Measurements from ENCODE around the gene STMN1. TPM values are rescaled to one million over a fixed set of nuclear protein-coding genes. Genes with fewer than 3 reads are reported as not detected.

Gene STMN1
- total and polyA plus RNA-seq, 2 of the 8 experiments (the other 6 are each of a cell fraction or from before 2014, with no cell fraction given): 116 to 564 TPM

DNA sequence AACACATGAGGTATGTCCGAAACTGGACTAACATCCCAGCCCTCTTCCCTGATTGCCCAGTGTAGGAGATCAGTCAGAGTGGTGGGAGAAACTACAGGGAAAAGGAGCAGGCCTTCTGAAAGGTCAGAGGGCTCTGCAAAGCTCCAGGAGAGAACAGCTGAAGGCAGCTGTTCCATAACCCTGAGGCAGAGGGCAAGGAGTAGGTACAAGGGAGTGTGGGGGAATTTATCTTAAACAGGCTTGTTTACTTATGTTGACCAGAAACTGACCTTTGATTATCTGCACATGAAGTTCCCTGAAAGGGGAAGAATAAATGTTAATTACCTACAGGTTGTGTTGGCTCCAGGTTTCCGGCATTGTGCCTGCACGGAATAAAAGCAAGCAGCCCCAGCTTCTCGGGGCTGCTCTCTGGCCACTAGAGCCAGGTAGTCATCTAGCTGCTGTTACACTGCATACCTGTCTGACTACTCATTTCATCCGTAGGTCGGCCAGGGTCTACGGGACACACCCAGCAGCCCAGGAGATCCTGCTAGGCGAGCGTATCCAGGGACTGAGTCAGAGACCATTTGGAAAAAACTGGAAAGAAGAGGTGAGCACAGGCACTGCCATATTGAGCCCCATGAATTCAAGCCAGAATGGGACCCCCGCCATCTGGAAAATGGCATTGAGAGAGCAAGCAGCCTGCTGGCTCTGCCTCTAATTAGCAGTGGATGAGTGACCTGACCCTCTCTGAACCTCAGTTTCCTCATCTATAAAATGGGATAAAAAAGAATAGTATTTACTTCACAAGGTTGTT lies 15.8 kb downstream of the STMN1 start:
- Histone ChIP-seq H3K4me1 (replicated peaks in 1 of 4; ENCODE audit: control insufficient read depth in 3 of 4, insufficient read depth in 4 of 4, low read length in 3 of 4) (peaks cover 0 to 18% (median 10%) of the 10 kb centered on the region in 4 experiments; a peak in 6 of 7 replicates), H3K9me3 (ENCODE audit: insufficient read depth in 2 of 2, low read depth in 1 of 2, low read length in 1 of 2) (no peaks in the 10 kb centered on the region), H2BK12ac (ENCODE audit: low read depth, low read length) (0 out of 2 replicates have a peak overlapping the region, but pooled peaks have one; percentile 35), H3K27ac (ENCODE audit: low read depth, low read length) (no peak overlapping the region), H3K23me2 (ENCODE audit: low read depth, low read length) (no peaks in the 10 kb centered on the region), H3K4me3 (ENCODE audit: extremely low read depth in 1 of 4, insufficient read depth in 2 of 4, low read depth in 3 of 4, low read length in 4 of 4) (no peak overlapping the region), H3K23ac (ENCODE audit: insufficient read length) (no peak overlapping the region), H3K79me1 (ENCODE audit: low read depth, low read length) (no peaks in the 10 kb centered on the region), H3K36me3 (ENCODE audit: control insufficient read depth in 2 of 4, insufficient read depth in 4 of 4, low read length in 3 of 4) (no peaks in the 10 kb centered on the region), H3K14ac (ENCODE audit: insufficient read length) (no peak overlapping the region), H3K56ac (replicated peaks; ENCODE audit: insufficient read length, low read depth, low read length) (no peak overlapping the region), H3K27me3 (replicated peaks in 1 of 4; ENCODE audit: control insufficient read depth in 3 of 4, extremely low read depth in 1 of 4, insufficient read depth in 3 of 4, low read length in 3 of 4) (no peaks in the 10 kb centered on the region), H3K18ac (ENCODE audit: extremely low read depth, low read length) (no peak overlapping the region), H4K20me1 (replicated peaks in 1 of 2; ENCODE audit: control insufficient read depth in 1 of 2, insufficient read depth in 2 of 2, low read length in 2 of 2) (no peaks in the 10 kb centered on the region), H2BK20ac (ENCODE audit: low read length) (no peak overlapping the region), H2AFZ (ENCODE audit: low read length) (no peak overlapping the region), H4K8ac (ENCODE audit: extremely low read depth, insufficient read depth, low read length) (no peak overlapping the region), H2BK5ac (ENCODE audit: low read depth, low read length) (peak overlapping the region; percentile 32; the same call in 1 of the 2 replicates), H2BK120ac (replicated peaks; ENCODE audit: low read depth, low read length) (no peak overlapping the region), H3K9ac (replicated peaks in 1 of 4; ENCODE audit: extremely low read depth in 1 of 4, low read depth in 3 of 4, low read length in 3 of 4) (no peak overlapping the region), H3K4ac (replicated peaks; ENCODE audit: insufficient read length, low read depth, low read length) (no peak overlapping the region), H3K79me2 (ENCODE audit: control insufficient read depth in 1 of 2, insufficient read depth in 2 of 2, low read length in 2 of 2) (no peaks in the 10 kb centered on the region), H3K4me2 (ENCODE audit: insufficient read depth in 1 of 2, low read depth in 2 of 2, low read length in 2 of 2) (no peak overlapping the region), H2BK15ac (ENCODE audit: low read length) (no peak overlapping the region), H2AK5ac (ENCODE audit: low read depth, low read length) (0 out of 2 replicates have a peak overlapping the region, but pooled peaks have one; percentile 3), H4K91ac (replicated peaks; ENCODE audit: insufficient read length, low read length) (peak overlapping the region; percentile 80), H4K5ac (ENCODE audit: insufficient read length, low read depth, low read length) (no peak overlapping the region)
- CTCF ChIA-PET (ENCODE audit: partially characterized antibody): interaction anchor here (0.6 to 6.9 kb wide), 10 partner anchors 9 to 114 kb away, joined by 3 to 83 read pairs (median 4); partner anchors contain the start of genes PAQR7 and STMN1
- DNase-seq (ENCODE audit: low read depth in 1 of 2, low spot score in 2 of 2): no peak
- POLR2A ChIA-PET (ENCODE audit: partially characterized antibody): interaction anchor here (1.0 to 3.6 kb wide), 6 partner anchors 8 to 23 kb away, joined by 3 to 29 read pairs (median 4); partner anchors contain the start of gene PAQR7
- WGBS, 2 experiments (ENCODE audit: extremely low coverage in 1 of 2, insufficient coverage in 1 of 2, insufficient read length in 1 of 2, insufficient replicate concordance in 2 of 2, low coverage in 1 of 2, low lambda C conversion rate in 2 of 2, missing lambda C conversion rate in 1 of 2): 86% methylated on average over 10 of the region's 10 CpGs; no CpG with 5 or more reads in 1 of the 2 experiments
- no peak for FAIRE-seq
- TF ChIP-seq NRF1 (IDR thresholded peaks at IDR 0.05; ENCODE audit: low read depth, low read length): no peak

All from H1 (cell line).